IPS DF 4.7 (cell line): ENCODE data around the gene CMA1.
"Not testable (repeated sequence)": the region's sequence is repeated elsewhere in the genome, so short reads cannot be mapped to it uniquely, and the experiment has no call there.

Source experiments
- DNase-seq: peaks from one replicate; pipeline ENCODE4 v3.0.0-alpha.2; 2013; ENCODE audit warnings: low spot score; ENCODE audit errors: extremely low read depth

Gene CMA1

GRCh38 chr14:24470450-24470849, 37.6 kb downstream of the CMA1 start:
- DNase-seq, result not testable (repeated sequence)

GRCh38 chr14:24465805-24466204, 42.3 kb downstream of the CMA1 start:
- no peak for DNase-seq

GRCh38 chr14:24465368-24465767, 42.7 kb downstream of the CMA1 start:
- no peak for DNase-seq

DNA sequence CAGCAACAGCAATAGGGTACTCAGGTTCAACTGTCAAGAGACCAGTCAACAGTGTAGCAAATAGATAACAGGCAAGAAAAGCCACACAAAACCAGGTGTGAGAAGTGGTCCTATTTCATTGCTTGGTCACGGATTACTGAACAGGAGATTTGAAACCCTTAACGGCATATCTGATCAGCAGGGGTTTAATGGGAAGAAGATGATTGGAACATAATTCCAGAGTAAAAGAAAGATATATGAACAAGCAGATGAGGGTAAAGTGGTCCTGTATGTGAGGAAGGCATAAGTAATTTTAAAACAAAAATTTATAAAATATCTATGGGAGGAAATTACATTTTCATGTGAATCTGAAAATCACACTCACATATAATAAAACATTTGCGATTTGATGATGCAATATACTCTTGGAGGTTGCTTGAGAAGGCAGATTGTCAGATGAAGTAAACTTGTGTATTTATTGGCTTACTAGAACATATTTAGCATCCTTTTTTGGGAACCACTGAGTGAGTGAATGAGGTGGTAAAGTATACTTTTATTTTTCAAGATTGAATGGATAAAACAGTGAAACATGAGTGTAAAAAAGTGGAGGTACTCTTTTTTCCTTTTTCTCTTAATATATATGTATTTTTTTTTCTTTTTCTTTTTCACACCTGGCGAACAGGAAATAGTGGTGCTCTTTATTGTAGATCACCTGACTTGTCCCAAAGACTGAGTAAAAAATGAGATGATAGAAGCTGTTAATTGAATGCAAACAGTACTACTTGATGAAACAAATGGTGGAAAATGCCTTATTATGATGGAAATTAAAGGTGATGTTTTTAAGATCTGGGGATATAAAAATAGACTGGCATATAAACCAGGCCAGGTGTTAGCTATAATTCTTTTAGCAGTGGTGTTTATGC, 43.9 kb downstream of the CMA1 start:
- DNase-seq, result no peak

DNA sequence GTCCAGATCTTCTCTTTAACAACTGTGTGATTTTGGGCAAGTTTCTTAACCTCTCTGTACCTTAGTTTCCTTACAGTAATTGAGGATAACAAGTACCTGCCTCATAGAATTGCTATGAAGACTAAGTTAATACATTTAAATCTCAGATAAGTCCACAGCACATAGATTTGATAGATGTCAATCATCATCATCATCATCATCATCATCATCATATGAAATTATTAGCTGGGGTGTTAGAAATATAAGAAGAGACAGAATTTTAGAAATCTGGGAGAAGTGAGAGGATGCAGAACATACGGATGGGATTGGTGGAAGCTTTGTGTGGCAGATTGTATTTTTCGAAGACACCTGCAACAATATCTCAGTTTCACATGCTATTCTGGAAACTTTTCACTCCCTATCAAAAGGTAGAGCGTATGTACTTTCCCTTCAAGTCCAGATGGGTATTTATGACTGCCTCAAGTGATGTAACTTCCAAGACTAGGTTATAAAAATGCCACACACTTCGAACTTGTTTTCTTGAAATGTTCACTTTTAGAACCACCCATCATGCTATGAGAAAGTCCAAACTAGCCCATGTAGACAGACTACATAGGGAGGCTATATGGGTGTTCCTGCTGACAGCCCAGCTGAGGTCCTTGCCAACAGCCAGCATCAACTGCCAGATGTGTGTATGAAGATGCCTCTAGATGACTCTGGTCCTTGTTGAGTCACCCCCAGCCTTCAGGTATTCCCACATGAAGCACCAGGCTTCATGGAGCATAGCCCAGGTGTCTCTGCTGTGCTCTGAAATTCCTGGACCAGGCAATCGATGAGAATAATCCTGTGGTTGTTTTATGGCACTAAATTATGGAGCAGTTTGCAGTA, 44.8 kb downstream of the CMA1 start:
- DNase-seq, result no peak

DNA sequence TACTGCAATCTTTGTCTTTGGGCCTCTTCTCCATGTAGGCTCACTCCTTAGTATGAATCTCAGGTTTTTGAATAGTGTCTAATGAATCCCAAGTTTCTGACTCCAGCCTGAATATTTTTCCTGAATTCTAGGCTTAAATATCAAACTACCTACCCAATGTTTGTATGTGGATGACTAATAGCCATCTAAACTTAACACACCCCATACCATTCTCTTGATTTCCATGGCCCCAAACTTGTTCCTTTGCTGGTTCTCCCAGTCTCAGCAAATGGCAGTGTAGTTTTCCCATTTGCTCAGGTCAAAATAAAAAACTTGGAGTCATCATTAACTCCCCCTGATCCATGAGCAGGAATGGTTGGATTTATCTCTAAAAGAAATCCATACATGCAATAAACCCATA, 46.7 kb downstream of the CMA1 start:
- DNase-seq, result no peak

GRCh38 chr14:24459331-24459730, 48.7 kb downstream of the CMA1 start:
- DNase-seq, result no peak

DNA sequence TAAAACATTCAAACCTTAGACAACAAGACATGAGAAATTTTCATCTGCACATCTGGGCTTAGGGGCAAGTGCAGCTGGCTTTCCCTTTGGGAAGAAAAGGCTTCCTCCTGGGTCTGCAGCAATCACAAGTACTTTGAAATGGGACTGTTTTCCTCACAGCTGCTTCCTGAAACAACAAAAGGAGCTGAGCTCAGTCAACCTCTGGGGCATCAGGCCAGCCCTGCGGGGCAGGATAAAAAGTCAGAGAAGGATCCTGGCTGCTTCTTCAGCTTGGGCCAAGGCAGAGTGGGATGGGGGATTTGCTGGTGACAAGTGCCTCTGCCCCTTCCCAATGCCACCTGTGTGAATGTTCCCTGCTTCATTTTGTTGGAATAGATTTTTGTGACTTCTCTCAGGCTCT, 49.3 kb downstream of the CMA1 start:
- no peak for DNase-seq

GRCh38 chr14:24456980-24457379, 51.1 kb downstream of the CMA1 start:
- no peak for DNase-seq
